HCT116 (cell line): ENCODE results near the gene CETP. TPM values are rescaled to one million over a fixed set of nuclear protein-coding genes. Genes with fewer than 3 reads are reported as not detected.

Experiments
- ATAC-seq: fragments of 200-7000 bp; cut with Tn5 transposase; 2 replicates; pipeline ENCODE4 v1.9.1; 2020; ENCODE audit warnings: mild to moderate bottlenecking, moderate library complexity
- BruUV-seq: library from RNA; stranded (reverse); fragments of 400-500 nt; replicated peaks from 2 replicates; lab custom pipeline; 2021; lab: Mats Ljungman, UMichigan
- CTCF ChIA-PET: fragments of 300-600 bp; sonication (Branson Sonifier 250); formaldehyde crosslinking; loops from one replicate; lab custom pipeline; 2021; ENCODE audit warnings: antibody characterized with exemption; lab: Charles Lee
- POLR2A ChIA-PET: fragments of 300-600, 350-600 bp; sonication (Branson Sonifier 250); formaldehyde crosslinking; loops from one replicate; lab custom pipeline; 2021; ENCODE audit warnings: antibody characterized with exemption; lab: Charles Lee
- RAD21 ChIA-PET, 2 experiments: fragments of 300-600 bp; sonication (Branson Sonifier 250); formaldehyde crosslinking; loops; one replicate each; lab custom pipeline; 2023; ENCODE audit warnings: low total read pairs in 2 of 2; ENCODE audit not compliant: uncharacterized antibody in 2 of 2, unreplicated experiment in 2 of 2, low non-redundant PET in 1 of 2; lab: Charles Lee
- DNase-seq: peaks from one replicate; pipeline ENCODE4 v3.0.0-alpha.2; 2010; ENCODE audit warnings: low read depth, low spot score
- H2AFZ ChIP-seq: fragments of 200-600 bp; shearing (Covaris generic), sonication (generic); 2 replicates; pipeline ENCODE4 v1.6.1; 2017; ENCODE audit warnings: low read depth, mixed run types, mixed read lengths, antibody characterized with exemption, low read length; ENCODE audit not compliant: poor library complexity, severe bottlenecking
- H3K27ac ChIP-seq: 2 replicates; pipeline ENCODE4 v1.5.1; 2012; ENCODE audit warnings: low read depth, low read length
- H3K27me3 ChIP-seq: fragments of 200-600 bp; sonication (generic); 2 replicates; pipeline ENCODE4 v1.6.1; 2016; ENCODE audit warnings: mixed run types, low read length, mixed read lengths; ENCODE audit not compliant: insufficient read depth
- H3K36me3 ChIP-seq, 2 experiments: fragments of 200-500 bp in 1 of 2; fragments of 200-600 bp in 1 of 2; sonication (Bioruptor generic) in 1 of 2; sonication (generic) in 1 of 2; 2 replicates each; pipeline versions ENCODE4 v1.5.1 to v1.6.1; 2014 to 2016; ENCODE audit warnings: low read length in 2 of 2, inconsistent platforms in 1 of 2, mixed read lengths in 1 of 2, mixed run types in 1 of 2; ENCODE audit not compliant: insufficient read depth in 2 of 2, control insufficient read depth in 1 of 2
- H3K4me1 ChIP-seq, 2 experiments: fragments of 200-600 bp in 1 of 2; sonication (generic) in 1 of 2; 2 replicates each; pipeline versions ENCODE4 v1.5.1 to v1.6.1; 2012 to 2017; ENCODE audit warnings: low read length in 2 of 2, inconsistent platforms in 1 of 2, mild to moderate bottlenecking in 1 of 2, mixed read lengths in 1 of 2, mixed run types in 1 of 2, moderate library complexity in 1 of 2; ENCODE audit not compliant: insufficient read depth in 2 of 2, control insufficient read depth in 1 of 2
- H3K4me2 ChIP-seq: fragments of 200-600 bp; sonication (generic); 2 replicates; pipeline ENCODE4 v1.6.1; 2017; ENCODE audit warnings: mixed run types, low read length, mixed read lengths
- H3K4me3 ChIP-seq, 2 experiments: fragments of 200-600 bp in 1 of 2; sonication (generic) in 1 of 2; replicated peaks in 1 of 2; 2 replicates each; pipeline ENCODE4 v1.5.1; 2011 to 2016; ENCODE audit warnings: low read length in 2 of 2, control low read depth in 1 of 2, low read depth in 1 of 2, mild to moderate bottlenecking in 1 of 2, mixed read lengths in 1 of 2, mixed run types in 1 of 2
- H3K79me2 ChIP-seq: fragments of 200-600 bp; sonication (generic); 2 replicates; pipeline ENCODE4 v1.6.1; 2017; ENCODE audit warnings: mild to moderate bottlenecking, mixed run types, low read length, moderate library complexity, mixed read lengths; ENCODE audit not compliant: insufficient read depth
- H3K9ac ChIP-seq: fragments of 200-600 bp; sonication (generic); 2 replicates; pipeline ENCODE4 v1.6.1; 2016; ENCODE audit warnings: low read length, mixed read lengths
- H3K9me2 ChIP-seq: fragments of 200-600 bp; sonication (generic), shearing (Covaris generic); 2 replicates; pipeline ENCODE4 v1.6.1; 2017; ENCODE audit warnings: mixed run types, mild to moderate bottlenecking, moderate library complexity; ENCODE audit not compliant: insufficient read depth
- H3K9me3 ChIP-seq, 2 experiments: fragments of 200-500 bp in 1 of 2; fragments of 200-600 bp in 1 of 2; sonication (Bioruptor generic) in 1 of 2; sonication (generic) in 1 of 2; 2 replicates each; pipeline ENCODE4 v1.6.1; 2014 to 2017; ENCODE audit warnings: low read length in 2 of 2, mixed read lengths in 2 of 2, inconsistent platforms in 1 of 2, low read depth in 1 of 2, mild to moderate bottlenecking in 1 of 2, mixed run types in 1 of 2, moderate library complexity in 1 of 2; ENCODE audit not compliant: control insufficient read depth in 1 of 2, insufficient read depth in 1 of 2
- H4K20me1 ChIP-seq: fragments of 200-600 bp; sonication (generic), shearing (Covaris generic); 2 replicates; pipeline ENCODE4 v1.6.1; 2017; ENCODE audit warnings: mixed run types, mild to moderate bottlenecking, moderate library complexity; ENCODE audit not compliant: insufficient read depth
- CEBPB ChIP-seq: IDR thresholded peaks from 2 replicates; pipeline ENCODE4 v1.6.1; 2012; ENCODE audit warnings: low read depth
- JUND ChIP-seq: IDR thresholded peaks from 2 replicates; pipeline ENCODE4 v1.6.1; 2012
- MAX ChIP-seq: IDR thresholded peaks from 2 replicates; pipeline ENCODE4 v1.6.1; 2012
- POLR2AphosphoS5 ChIP-seq: IDR thresholded peaks from 2 replicates; pipeline ENCODE4 v1.6.1; 2011; ENCODE audit warnings: mild to moderate bottlenecking, low read depth, low read length, moderate library complexity
- RAD21 ChIP-seq: IDR thresholded peaks from 2 replicates; pipeline ENCODE4 v1.6.1; 2012; ENCODE audit warnings: low read depth, mild to moderate bottlenecking
- SIN3A ChIP-seq: IDR thresholded peaks from 2 replicates; pipeline ENCODE4 v1.6.1; 2012; ENCODE audit warnings: low read depth
- ZFX ChIP-seq: fragments of 450-650 bp; IDR thresholded peaks from 2 replicates; pipeline ENCODE4 v1.6.1; 2017
- ZNF274 ChIP-seq: fragments of 200-500 bp; sonication (Bioruptor generic); IDR thresholded peaks from 2 replicates; pipeline ENCODE4 v1.6.1; 2014; ENCODE audit warnings: mild to moderate bottlenecking, low read depth, low read length, inconsistent platforms
- intact Hi-C: fragments of 100-400 bp; cut with micrococcal nuclease; formaldehyde crosslinking; loops from 2 replicates; pipeline ENCODE4 v1.10.0; 2022
- total RNA-seq: library from RNA; stranded (reverse); gene quantifications from one replicate; pipeline ENCODE4 v1.2.1, GENCODE V29; 2021; ENCODE audit not compliant: unreplicated experiment
- TF ChIP-seq, protein P1 (sequence below): IDR thresholded peaks from 2 replicates; pipeline ENCODE4 v1.6.1; 2012; ENCODE audit warnings: low read depth

The CETP gene
- total RNA-seq, 1 experiment from 2014 or later = not detected

DNA sequence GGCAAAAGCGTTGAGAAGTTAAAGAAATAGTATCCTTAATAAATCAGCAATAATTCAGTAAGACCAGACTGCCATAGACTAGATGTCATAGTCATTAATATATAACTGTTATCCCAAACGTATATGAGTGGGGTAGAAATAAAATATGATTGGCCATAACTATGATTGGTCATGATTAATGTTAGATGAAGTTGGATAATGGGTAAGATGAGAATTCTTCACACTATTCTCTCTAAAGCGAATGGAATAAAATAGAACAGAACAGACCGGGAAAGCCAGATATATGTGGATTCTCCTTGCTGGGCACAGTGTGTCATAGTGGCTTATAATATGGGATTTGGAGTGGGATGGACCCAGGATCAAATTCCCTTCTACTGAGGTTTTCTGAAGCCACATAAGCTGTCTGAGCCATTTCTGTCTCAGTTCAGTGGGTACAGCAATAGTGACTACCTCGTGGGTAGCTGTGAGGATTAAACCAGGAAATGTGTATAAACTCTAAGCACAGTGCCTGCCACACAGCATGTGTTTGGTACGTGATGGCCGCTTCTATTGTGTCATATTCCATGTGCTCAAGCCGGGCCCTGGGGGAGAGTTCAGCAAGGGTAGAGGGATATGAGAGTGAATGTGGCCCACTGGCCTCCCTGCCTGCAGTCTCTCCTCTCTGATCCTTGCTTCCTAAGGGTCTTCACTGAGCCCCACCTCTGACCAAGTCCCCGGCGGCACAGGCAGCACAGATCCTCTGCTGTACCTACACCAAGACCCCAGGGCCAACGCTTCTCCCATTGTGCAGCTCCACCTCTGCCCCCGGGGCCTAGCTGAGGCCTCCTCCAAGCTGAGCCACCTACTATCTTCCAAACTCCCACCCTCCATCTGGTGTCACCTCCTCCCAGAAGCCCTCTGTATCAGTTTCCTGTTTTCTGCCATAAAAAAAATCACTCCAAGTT is 3.7 kb downstream of the CETP start:
- ChIA-PET POLR2A (no interaction called here), RAD21 (interaction anchor here (1.7 to 2.1 kb wide), 1 partner anchor 80 kb away, joined by 8 to 11 read pairs; no protein-coding TSS in a partner anchor), CTCF (interaction anchor here (0.6 to 3.0 kb wide), 12 partner anchors 7 to 457 kb away, joined by 3 to 26 read pairs (median 5); partner anchors contain the start of genes CPNE2 and NLRC5)
- TF ChIP-seq ZFX (0 out of 2 replicates have a peak, but pooled peaks have one; percentile 22), JUND (no peak), SIN3A (no peak)
- H3K9me3 ChIP-seq = no peaks in the 10 kb centered on the region
- DNase-seq (no peak), ATAC-seq (no peak)
- intact Hi-C loops = no loop called here
- no peaks in the 10 kb centered on the region for H3K36me3 ChIP-seq
- H3K4me1 ChIP-seq = peaks cover 7 to 15% of the 10 kb centered on the region in 2 experiments; a peak in 3 of 4 replicates
- peak overlapping the region; percentile 51 for H2AFZ ChIP-seq
- H3K4me2 ChIP-seq = peak overlapping the region; percentile 63
- no peak overlapping the region for H3K4me3 ChIP-seq
- H4K20me1 ChIP-seq = no peaks in the 10 kb centered on the region
- H3K9me2 ChIP-seq = no peaks in the 10 kb centered on the region
- H3K27me3 ChIP-seq = no peaks in the 10 kb centered on the region
- H3K79me2 ChIP-seq = no peaks in the 10 kb centered on the region
- BruUV-seq = no TSS peak
- no peak overlapping the region for H3K9ac ChIP-seq
- H3K27ac ChIP-seq = no peak overlapping the region

DNA sequence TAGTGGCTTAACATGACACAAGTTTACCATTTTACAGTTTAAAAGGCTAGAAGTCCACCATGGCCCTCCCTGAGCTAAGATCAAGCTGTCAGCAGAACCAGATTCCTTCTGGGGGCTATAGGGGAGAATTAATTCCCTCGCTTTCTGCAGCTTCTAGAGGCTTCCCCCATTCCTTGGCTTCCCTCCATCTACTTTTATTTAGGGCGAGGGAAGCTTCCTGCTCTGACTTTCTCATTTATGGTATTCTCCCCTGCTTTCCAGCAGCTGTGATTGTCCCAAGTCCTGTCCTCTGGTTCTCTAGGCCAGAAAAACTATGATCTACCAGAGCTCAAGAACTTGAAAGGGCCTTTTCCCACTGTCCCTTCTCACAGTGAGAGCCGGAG is 4.3 kb downstream of the CETP start:
- Histone ChIP-seq H3K79me2 (no peaks in the 10 kb centered on the region), H3K4me3 (no peak overlapping the region), H3K4me2 (no peak overlapping the region), H3K9me3 (no peaks in the 10 kb centered on the region), H3K27ac (no peak overlapping the region), H3K9me2 (no peaks in the 10 kb centered on the region), H3K27me3 (no peaks in the 10 kb centered on the region), H4K20me1 (no peaks in the 10 kb centered on the region), H2AFZ (no peak overlapping the region), H3K4me1 (peaks cover 7 to 15% of the 10 kb centered on the region in 2 experiments; a peak in 3 of 4 replicates), H3K36me3 (no peaks in the 10 kb centered on the region), H3K9ac (no peak overlapping the region)
- ChIA-PET CTCF (interaction anchor here (1.1 to 1.3 kb wide), 3 partner anchors 79 to 126 kb away, joined by 3 to 6 read pairs (median 3); partner anchors contain the start of gene CPNE2), RAD21 (no interaction called here), POLR2A (no interaction called here)
- ATAC-seq (no peak), DNase-seq (no peak)
- TF ChIP-seq CEBPB (no peak), ZNF274 (no peak), POLR2AphosphoS5 (no peak), ZFX (no peak), MAX (no peak), RAD21 (no peak)
- TF ChIP-seq, protein P1, sequence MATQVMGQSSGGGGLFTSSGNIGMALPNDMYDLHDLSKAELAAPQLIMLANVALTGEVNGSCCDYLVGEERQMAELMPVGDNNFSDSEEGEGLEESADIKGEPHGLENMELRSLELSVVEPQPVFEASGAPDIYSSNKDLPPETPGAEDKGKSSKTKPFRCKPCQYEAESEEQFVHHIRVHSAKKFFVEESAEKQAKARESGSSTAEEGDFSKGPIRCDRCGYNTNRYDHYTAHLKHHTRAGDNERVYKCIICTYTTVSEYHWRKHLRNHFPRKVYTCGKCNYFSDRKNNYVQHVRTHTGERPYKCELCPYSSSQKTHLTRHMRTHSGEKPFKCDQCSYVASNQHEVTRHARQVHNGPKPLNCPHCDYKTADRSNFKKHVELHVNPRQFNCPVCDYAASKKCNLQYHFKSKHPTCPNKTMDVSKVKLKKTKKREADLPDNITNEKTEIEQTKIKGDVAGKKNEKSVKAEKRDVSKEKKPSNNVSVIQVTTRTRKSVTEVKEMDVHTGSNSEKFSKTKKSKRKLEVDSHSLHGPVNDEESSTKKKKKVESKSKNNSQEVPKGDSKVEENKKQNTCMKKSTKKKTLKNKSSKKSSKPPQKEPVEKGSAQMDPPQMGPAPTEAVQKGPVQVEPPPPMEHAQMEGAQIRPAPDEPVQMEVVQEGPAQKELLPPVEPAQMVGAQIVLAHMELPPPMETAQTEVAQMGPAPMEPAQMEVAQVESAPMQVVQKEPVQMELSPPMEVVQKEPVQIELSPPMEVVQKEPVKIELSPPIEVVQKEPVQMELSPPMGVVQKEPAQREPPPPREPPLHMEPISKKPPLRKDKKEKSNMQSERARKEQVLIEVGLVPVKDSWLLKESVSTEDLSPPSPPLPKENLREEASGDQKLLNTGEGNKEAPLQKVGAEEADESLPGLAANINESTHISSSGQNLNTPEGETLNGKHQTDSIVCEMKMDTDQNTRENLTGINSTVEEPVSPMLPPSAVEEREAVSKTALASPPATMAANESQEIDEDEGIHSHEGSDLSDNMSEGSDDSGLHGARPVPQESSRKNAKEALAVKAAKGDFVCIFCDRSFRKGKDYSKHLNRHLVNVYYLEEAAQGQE = no peak
- no TSS peak for BruUV-seq
- intact Hi-C loops = no loop called here
